Endothelial cell of umbilical vein (primary cell): ENCODE measurements around the gene KCNK10. TPM values are rescaled to one million over a fixed set of nuclear protein-coding genes. Genes with fewer than 3 reads are reported as not detected.

Experiments used
- BruUV-seq: library from RNA; stranded (reverse); fragments of 400-500 nt; replicated peaks from 2 replicates; lab custom pipeline; 2021; lab: Mats Ljungman, UMichigan
- CTCF ChIA-PET: fragments of 300-600, 350-600 bp; sonication (Branson Sonifier 250); formaldehyde crosslinking; loops from one replicate; lab custom pipeline; 2021; ENCODE audit warnings: antibody characterized with exemption, inconsistent platforms; lab: Charles Lee
- POLR2A ChIA-PET: fragments of 300-600, 350-600 bp; sonication (Branson Sonifier 250); formaldehyde crosslinking; loops from one replicate; lab custom pipeline; 2021; ENCODE audit warnings: antibody characterized with exemption, inconsistent platforms; lab: Charles Lee
- DNase-seq: peaks from one replicate; pipeline ENCODE4 v3.0.0-alpha.2; 2011; ENCODE audit warnings: low read depth, low spot score
- FAIRE-seq: peaks from 2 replicates; lab custom pipeline; 2011; peaks lifted over from hg19 to GRCh38; lab: Jason Lieb, UNC
- H2AFZ ChIP-seq: 2 replicates; pipeline ENCODE4 v1.6.0; 2012; ENCODE audit warnings: low read depth, low read length, control low read depth, inconsistent platforms
- H3K27ac ChIP-seq: 2 replicates; pipeline ENCODE4 v1.5.1; 2011; ENCODE audit warnings: low read depth, mild to moderate bottlenecking, control low read depth, low read length, moderate library complexity; ENCODE audit not compliant: insufficient read depth
- H3K27me3 ChIP-seq, 2 experiments: 2 replicates each; pipeline versions ENCODE4 v1.6.0 to v1.6.1; 2011; ENCODE audit warnings: low read length in 2 of 2, mixed read lengths in 1 of 2; ENCODE audit not compliant: control insufficient read depth in 2 of 2, insufficient read depth in 2 of 2
- H3K36me3 ChIP-seq, 2 experiments: 2 replicates in 1 of 2; 3 replicates in 1 of 2; pipeline ENCODE4 v1.5.1; 2011; ENCODE audit warnings: low read length in 2 of 2, mild to moderate bottlenecking in 1 of 2, moderate library complexity in 1 of 2; ENCODE audit not compliant: control insufficient read depth in 2 of 2, insufficient read depth in 2 of 2; ENCODE audit errors: extremely low read depth in 1 of 2
- H3K4me1 ChIP-seq: 3 replicates; pipeline ENCODE4 v1.5.1; 2011; ENCODE audit warnings: mild to moderate bottlenecking, low read length; ENCODE audit not compliant: control insufficient read depth, insufficient read depth; ENCODE audit errors: extremely low read depth
- H3K4me2 ChIP-seq: 2 replicates; pipeline ENCODE4 v1.6.1; 2011; ENCODE audit warnings: low read length, control low read depth, mixed read lengths; ENCODE audit not compliant: insufficient read depth
- H3K4me3 ChIP-seq, 3 experiments: fragments of 200-600 bp in 1 of 3; sonication (generic), shearing (Covaris generic) in 1 of 3; replicated peaks in 1 of 3; 2 replicates each; pipeline ENCODE4 v1.5.1; 2011 to 2016; ENCODE audit warnings: control low read depth in 3 of 3, low read length in 3 of 3, mild to moderate bottlenecking in 2 of 3, inconsistent platforms in 1 of 3, low read depth in 1 of 3, moderate library complexity in 1 of 3; ENCODE audit not compliant: insufficient read depth in 1 of 3
- H3K79me2 ChIP-seq: 2 replicates; pipeline ENCODE4 v1.6.0; 2012; ENCODE audit warnings: low read length, inconsistent platforms; ENCODE audit not compliant: control insufficient read depth, insufficient read depth
- H3K9ac ChIP-seq: replicated peaks from 2 replicates; pipeline ENCODE3; 2011; ENCODE audit warnings: low read length, control low read depth; ENCODE audit not compliant: insufficient read depth; ENCODE audit errors: extremely low read depth
- H3K9me1 ChIP-seq: replicated peaks from 3 replicates; pipeline ENCODE4 v1.6.0; 2011; ENCODE audit warnings: mild to moderate bottlenecking, low read length; ENCODE audit not compliant: control insufficient read depth, insufficient read depth; ENCODE audit errors: extremely low read depth
- H3K9me3 ChIP-seq: replicated peaks from 2 replicates; pipeline ENCODE4 v1.5.1; 2012; ENCODE audit warnings: low read length, inconsistent platforms; ENCODE audit not compliant: control insufficient read depth, insufficient read depth
- H4K20me1 ChIP-seq: replicated peaks from 2 replicates; pipeline ENCODE3; 2011; ENCODE audit warnings: mild to moderate bottlenecking, low read length; ENCODE audit not compliant: control insufficient read depth, insufficient read depth; ENCODE audit errors: extremely low read depth
- CTCF ChIP-seq, 2 donors: IDR thresholded peaks; 1 replicate in 1 of 2; 2 replicates in 1 of 2; pipeline ENCODE4 v1.5.1; 2011; ENCODE audit warnings: low read length in 2 of 2, mild to moderate bottlenecking in 2 of 2, moderate library complexity in 2 of 2, control low read depth in 1 of 2, inconsistent platforms in 1 of 2, low read depth in 1 of 2; ENCODE audit not compliant: insufficient read depth in 1 of 2; ENCODE audit errors: extremely low read depth in 1 of 2
- EZH2 ChIP-seq: IDR thresholded peaks from 2 replicates; pipeline ENCODE4 v1.6.1; 2012; ENCODE audit warnings: borderline replicate concordance, low read depth, mild to moderate bottlenecking, moderate library complexity, low read length, inconsistent platforms; ENCODE audit not compliant: severe bottlenecking
- FOS ChIP-seq: IDR thresholded peaks from 2 replicates; pipeline ENCODE4 v1.6.1; 2011; ENCODE audit warnings: mild to moderate bottlenecking, low read length, moderate library complexity, borderline replicate concordance; ENCODE audit not compliant: insufficient read depth
- GATA2 ChIP-seq: IDR thresholded peaks from 2 replicates; pipeline ENCODE4 v1.7.0; 2011; ENCODE audit warnings: low read depth, mild to moderate bottlenecking, moderate library complexity, mixed read lengths, low read length; ENCODE audit not compliant: insufficient read length, insufficient read depth
- JUN ChIP-seq: IDR thresholded peaks from 2 replicates; pipeline ENCODE4 v1.6.1; 2011; ENCODE audit warnings: borderline replicate concordance, low read depth; ENCODE audit not compliant: insufficient read length, insufficient read depth
- MAX ChIP-seq: IDR thresholded peaks from 2 replicates; pipeline ENCODE4 v1.6.1; 2011; ENCODE audit not compliant: insufficient read depth, insufficient read length
- MYC ChIP-seq: IDR thresholded peaks from one replicate; pipeline ENCODE4 v1.6.1; 2011; ENCODE audit warnings: mild to moderate bottlenecking, low read depth, low read length
- POLR2A ChIP-seq: IDR thresholded peaks from 2 replicates; pipeline ENCODE4 v1.6.1; 2012; ENCODE audit warnings: low read depth, mild to moderate bottlenecking, control low read depth, low read length
- POLR2AphosphoS5 ChIP-seq: IDR thresholded peaks from 2 replicates; pipeline ENCODE4 v1.6.1; 2012; ENCODE audit warnings: low read depth, mild to moderate bottlenecking, control low read depth, low read length, moderate library complexity; ENCODE audit not compliant: insufficient read depth
- dilution Hi-C: fragments of 300-500 bp; cut with MboI; formaldehyde crosslinking; loops from one replicate; pipeline ENCODE4 v1.15.0; 2019; ENCODE audit warnings: low sequenced_read_pairs; ENCODE audit not compliant: extremely low pct_ligation_motif_present
- intact Hi-C: fragments of 100-400 bp; cut with micrococcal nuclease; formaldehyde crosslinking; loops from one replicate; pipeline ENCODE4 v1.10.0; 2022
- polyA plus RNA-seq, 4 experiments: library from polyadenylated mRNA; depleted of rRNA in 3 of 4; stranded (reverse) in 3 of 4; unstranded in 1 of 4; fragments of >200 nt; gene quantifications; 2 replicates each; pipeline versions ENCODE4 v1.2.1 to v1.2.3, GENCODE V29; 2011 to 2012; ENCODE audit warnings: missing spikeins in 1 of 4
- total RNA-seq: library from RNA; stranded (reverse); gene quantifications from 2 replicates; pipeline ENCODE4 v1.2.3, GENCODE V29; 2021

The KCNK10 gene
- total and polyA plus RNA-seq, 2 donors (not counting 3 experiments of a cell fraction or from before 2014, with no cell fraction given), result not detected

- intact Hi-C loops (no loop called here), dilution Hi-C loops (no loop called here)
- H3K79me2 ChIP-seq, result no peaks in the 10 kb centered on the region
- H4K20me1 ChIP-seq, result no peaks in the 10 kb centered on the region
- no peaks in the 10 kb centered on the region for H3K9me3 ChIP-seq
- TF ChIP-seq POLR2A, result no peak
- no peak for TF ChIP-seq MAX
- TF ChIP-seq CTCF (IDR thresholded peaks at IDR 0.05; ENCODE audit: extremely low read depth in 1 of 2, insufficient read depth in 1 of 2, low read depth in 1 of 2, low read length in 2 of 2), result no peak
- no peak for TF ChIP-seq EZH2
- TF ChIP-seq POLR2AphosphoS5, result no peak
- TF ChIP-seq JUN, result no peak
- no peak for TF ChIP-seq FOS
- TF ChIP-seq MYC, result no peak
- no peak for TF ChIP-seq GATA2
- H3K27me3 ChIP-seq, result no peaks in the 10 kb centered on the region
- no peak overlapping the region for H3K4me3 ChIP-seq
- no peak overlapping the region for H3K4me2 ChIP-seq
- ChIA-PET POLR2A (no interaction called here), CTCF (no interaction called here)
- no peaks in the 10 kb centered on the region for H3K36me3 ChIP-seq
- DNase-seq (no peak), FAIRE-seq (no peak)
- no peaks in the 10 kb centered on the region for H3K4me1 ChIP-seq
- H3K9ac ChIP-seq, result no peak overlapping the region
- no TSS peak for BruUV-seq
- H2AFZ ChIP-seq, result no peak overlapping the region
- no peaks in the 10 kb centered on the region for H3K9me1 ChIP-seq
- no peak overlapping the region for H3K27ac ChIP-seq
Measured at GRCh38 chr14:88252498-88252897, 70.6 kb downstream of the KCNK10 start.
